ENCODE results near the gene RABEPK.
"Not testable (repeated sequence)": the region's sequence is repeated elsewhere in the genome, so short reads cannot be mapped to it uniquely, and the experiment has no call there.

RABEPK gene

GRCh38 chr9:125202846-125203618 is 2.7 kb downstream of the RABEPK start:
- no peak for FAIRE-seq

- no peak for FAIRE-seq
Observed at GRCh38 chr9:125204477-125204876, 4.1 kb downstream of the RABEPK start.

GRCh38 chr9:125214186-125214585 is 13.8 kb downstream of the RABEPK start:
- no peak for FAIRE-seq

- no peak for FAIRE-seq
Observed at GRCh38 chr9:125218621-125219020, 18.3 kb downstream of the RABEPK start.

- not testable (repeated sequence) for FAIRE-seq
Observed at GRCh38 chr9:125224858-125225257, 24.5 kb downstream of the RABEPK start.

- FAIRE-seq: no peak
Observed at GRCh38 chr9:125227761-125228160, 27.4 kb downstream of the RABEPK start.

GRCh38 chr9:125233678-125234077 is 33.3 kb downstream of the RABEPK start:
- FAIRE-seq: no peak

- FAIRE-seq: not testable (repeated sequence)
Observed at GRCh38 chr9:125234099-125234498, 33.8 kb downstream of the RABEPK start.

- FAIRE-seq: no peak
Observed at GRCh38 chr9:125235804-125236519, 35.6 kb downstream of the RABEPK start.

- not testable (repeated sequence) for FAIRE-seq
Observed at GRCh38 chr9:125236520-125237159, 36.3 kb downstream of the RABEPK start.

GRCh38 chr9:125238127-125238914 is 38.0 kb downstream of the RABEPK start:
- FAIRE-seq: no peak

- no peak for FAIRE-seq
Observed at GRCh38 chr9:125238915-125239446, 38.6 kb downstream of the RABEPK start.

GRCh38 chr9:125239631-125240597 is 39.6 kb downstream of the RABEPK start:
- no peak for FAIRE-seq

GRCh38 chr9:125240649-125240999 is 40.3 kb downstream of the RABEPK start:
- no peak for FAIRE-seq

- no peak for FAIRE-seq
Observed at GRCh38 chr9:125241000-125241862, 40.9 kb downstream of the RABEPK start, which contains the start of gene HSPA5. Gene HSPA5, minus strand, starts transcription at chr9:125241343. Its CDS starts 217 bp downstream, at chr9:125241126.

- no peak for FAIRE-seq
Observed at GRCh38 chr9:125241863-125242739, 41.8 kb downstream of the RABEPK start.

GRCh38 chr9:125243792-125244260 is 43.5 kb downstream of the RABEPK start:
- no peak for FAIRE-seq

GRCh38 chr9:125246261-125246667 is 45.9 kb downstream of the RABEPK start:
- FAIRE-seq: no peak

- FAIRE-seq: no peak
Observed at GRCh38 chr9:125254231-125254630, 53.9 kb downstream of the RABEPK start.
